CD4-positive, alpha-beta T cell (primary cell): ENCODE measurements around the gene U2AF2. TPM values are rescaled to one million over a fixed set of nuclear protein-coding genes. Genes with fewer than 3 reads are reported as not detected.
A peak's percentile ranks its signal among the peaks of the same experiment; 100 is the strongest.

Source experiments
- ATAC-seq: fragments of 200-7000 bp; cut with Tn5 transposase; one replicate; pipeline ENCODE4 v1.10.0; 2022; ENCODE audit warnings: mild to moderate bottlenecking; ENCODE audit not compliant: poor library complexity
- CTCF ChIA-PET: fragments of 350-600 bp; sonication (Branson Sonifier 250); formaldehyde crosslinking; loops from one replicate; lab custom pipeline; 2021; ENCODE audit warnings: antibody characterized with exemption, inconsistent platforms; lab: Charles Lee
- POLR2A ChIA-PET: fragments of 350-600 bp; sonication (Branson Sonifier 250); formaldehyde crosslinking; loops from one replicate; lab custom pipeline; 2021; ENCODE audit warnings: antibody characterized with exemption, inconsistent platforms; lab: Charles Lee
- DNase-seq, 14 experiments: peaks; one replicate each; pipeline ENCODE4 v3.0.0-alpha.2; 2013 to 2020; ENCODE audit warnings: mixed read lengths in 2 of 14
- H3K27ac ChIP-seq, 2 donors: one replicate each; pipeline versions ENCODE4 v1.5.1 to v1.7.0; 2013; ENCODE audit warnings: low read length in 2 of 2, low read depth in 1 of 2, mild to moderate bottlenecking in 1 of 2
- H3K27me3 ChIP-seq, 2 experiments: 1 replicate in 1 of 2; 2 replicates in 1 of 2; pipeline versions ENCODE4 v1.6.1 to v1.7.0; 2013; ENCODE audit warnings: low read length in 2 of 2, control low read depth in 1 of 2, mild to moderate bottlenecking in 1 of 2, moderate library complexity in 1 of 2; ENCODE audit not compliant: insufficient read depth in 2 of 2, control insufficient read depth in 1 of 2
- H3K36me3 ChIP-seq: one replicate; pipeline ENCODE4 v1.6.1; 2013; ENCODE audit warnings: low read length, control low read depth; ENCODE audit not compliant: insufficient read depth
- H3K4me1 ChIP-seq: one replicate; pipeline ENCODE4 v1.6.1; 2013; ENCODE audit warnings: low read length, control low read depth; ENCODE audit not compliant: insufficient read depth
- H3K4me3 ChIP-seq: one replicate; pipeline ENCODE4 v1.5.1; 2013; ENCODE audit warnings: mild to moderate bottlenecking, low read length, moderate library complexity
- H3K9me3 ChIP-seq, 2 experiments: 1 replicate in 1 of 2; 2 replicates in 1 of 2; pipeline versions ENCODE4 v1.6.1 to v1.7.0; 2013; ENCODE audit warnings: low read length in 2 of 2, mild to moderate bottlenecking in 2 of 2, control low read depth in 1 of 2, moderate library complexity in 1 of 2; ENCODE audit not compliant: control insufficient read depth in 1 of 2, insufficient read depth in 1 of 2
- H3K27ac Mint-ChIP-seq: one replicate; pipeline ENCODE4 v1.8.0; 2020; ENCODE audit warnings: mixed read lengths
- H3K27me3 Mint-ChIP-seq: one replicate; pipeline ENCODE4 v1.8.0; 2021; ENCODE audit warnings: mixed read lengths
- H3K36me3 Mint-ChIP-seq: one replicate; pipeline ENCODE4 v1.8.0; 2021; ENCODE audit warnings: low read depth, mixed read lengths
- H3K4me1 Mint-ChIP-seq: one replicate; pipeline ENCODE4 v1.8.0; 2021; ENCODE audit warnings: low read depth, mixed read lengths
- H3K4me3 Mint-ChIP-seq: one replicate; pipeline ENCODE4 v1.8.0; 2020; ENCODE audit warnings: mild to moderate bottlenecking, mixed read lengths
- H3K9me3 Mint-ChIP-seq: one replicate; pipeline ENCODE4 v1.8.0; 2020; ENCODE audit warnings: mixed read lengths
- CTCF ChIP-seq: fragments of 200-600 bp; IDR thresholded peaks from one replicate; pipeline ENCODE4 v1.8.0; 2022; ENCODE audit warnings: antibody characterized with exemption, mild to moderate bottlenecking
- intact Hi-C, 2 experiments: fragments of 100-400 bp; cut with DNase I in 1 of 2; cut with micrococcal nuclease in 1 of 2; formaldehyde crosslinking; loops; one replicate each; pipeline versions ENCODE4 v1.15.1 to v1.9.0; 2023 to 2025; cut with DNase I, micrococcal nuclease
- total RNA-seq, 174 experiments: library from RNA in 2 of 174; stranded (reverse) in 2 of 174; gene quantifications; one replicate each; pipeline ENCODE4 v1.2.3 and lab custom pipeline; 2021 to 2026

The U2AF2 gene
- total RNA-seq, 2 experiments from 2014 or later, result 209 to 212 TPM

GRCh38 chr19:55615543-55616394, 39.1 kb upstream of the U2AF2 start:
- ATAC-seq (no peak), DNase-seq (peak in 1 of 14 experiments; percentile 23)
- Mint-ChIP-seq H3K4me1 (peaks cover 31% of the 10 kb centered on the region), H3K9me3 (no peaks in the 10 kb centered on the region), H3K27ac (no peak overlapping the region), H3K27me3 (no peaks in the 10 kb centered on the region), H3K36me3 (peaks cover 45% of the 10 kb centered on the region), H3K4me3 (no peak overlapping the region)
- ChIA-PET POLR2A (interaction anchor here (0.8 kb wide), 1 partner anchor 10 kb away, joined by 3 read pairs; the partner anchor contains the start of gene ZNF865), CTCF (no interaction called here)
- TF ChIP-seq CTCF, result no peak
- no peaks in the 10 kb centered on the region for H3K27me3 ChIP-seq
- H3K9me3 ChIP-seq, result no peaks in the 10 kb centered on the region
- H3K36me3 ChIP-seq, result peaks cover 29% of the 10 kb centered on the region
- intact Hi-C loops, result no loop called here
- H3K4me1 ChIP-seq, result peaks cover 20% of the 10 kb centered on the region
- H3K27ac ChIP-seq, result no peak overlapping the region
- no peak overlapping the region for H3K4me3 ChIP-seq

- H3K27ac Mint-ChIP-seq, result no peak overlapping the region
- ChIA-PET CTCF (no interaction called here), POLR2A (interaction anchor here (1.8 kb wide), 1 partner anchor 16 kb away, joined by 8 read pairs; the partner anchor contains the start of gene ZNF524)
- Histone ChIP-seq H3K9me3 (no peaks in the 10 kb centered on the region), H3K36me3 (peaks cover 32% of the 10 kb centered on the region), H3K27ac (no peak overlapping the region), H3K4me1 (peaks cover 22% of the 10 kb centered on the region), H3K4me3 (no peak overlapping the region), H3K27me3 (no peaks in the 10 kb centered on the region)
- TF ChIP-seq CTCF, result no peak
- H3K36me3 Mint-ChIP-seq, result peaks cover 41% of the 10 kb centered on the region
- intact Hi-C loops, result no loop called here
- H3K4me3 Mint-ChIP-seq, result no peak overlapping the region
- ATAC-seq, result no peak
- DNase-seq, result no peak
- H3K9me3 Mint-ChIP-seq, result no peaks in the 10 kb centered on the region
- peaks cover 30% of the 10 kb centered on the region for H3K4me1 Mint-ChIP-seq
- H3K27me3 Mint-ChIP-seq, result no peaks in the 10 kb centered on the region
Measured at GRCh38 chr19:55616395-55616875, 38.4 kb upstream of the U2AF2 start.

- H3K36me3 Mint-ChIP-seq, result peaks cover 31% of the 10 kb centered on the region
- TF ChIP-seq CTCF, result no peak
Measured at GRCh38 chr19:55617426-55617825, 37.4 kb upstream of the U2AF2 start.

More at GRCh38 chr19:55617426-55617825, 37.4 kb upstream of the U2AF2 start:
- DNase-seq (no peak), ATAC-seq (no peak)
- no peaks in the 10 kb centered on the region for H3K27me3 ChIP-seq
- peaks cover 30% of the 10 kb centered on the region for H3K36me3 ChIP-seq
- no peaks in the 10 kb centered on the region for H3K9me3 ChIP-seq
- no peak overlapping the region for H3K27ac ChIP-seq
- Mint-ChIP-seq H3K27me3 (no peaks in the 10 kb centered on the region), H3K27ac (no peak overlapping the region), H3K4me3 (no peak overlapping the region), H3K4me1 (peaks cover 23% of the 10 kb centered on the region), H3K9me3 (no peaks in the 10 kb centered on the region)
- no peak overlapping the region for H3K4me3 ChIP-seq
- H3K4me1 ChIP-seq, result peaks cover 16% of the 10 kb centered on the region
- ChIA-PET CTCF (interaction anchor here (4.8 kb wide), 1 partner anchor 11 kb away, joined by 28 read pairs; the partner anchor contains the start of gene ZNF865), POLR2A (interaction anchor here (1.7 to 1.8 kb wide), 2 partner anchors 11 to 17 kb away, joined by 5 to 8 read pairs; partner anchors contain the start of gene ZNF524)
- intact Hi-C loops, result no loop called here
